Measurements from ENCODE around the gene SLC25A21.

The SLC25A21 gene

DNA sequence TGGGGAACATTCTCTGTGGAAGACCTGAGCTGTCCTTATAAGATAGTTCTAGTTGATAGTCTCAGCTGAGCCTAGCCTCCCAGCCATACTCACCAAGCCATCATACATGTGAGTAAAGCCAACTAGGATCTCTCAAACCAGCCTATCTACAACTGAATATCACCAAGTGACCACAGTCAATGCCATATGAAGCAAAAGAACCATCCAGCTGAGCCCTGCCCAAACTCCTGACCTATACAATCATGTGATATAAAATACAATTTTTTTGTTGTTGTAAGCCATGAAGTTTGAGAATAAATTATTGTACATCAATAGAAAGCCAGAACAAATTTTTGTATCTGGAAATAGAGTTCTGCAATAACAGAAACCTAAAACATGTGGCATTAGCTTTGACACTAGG lies 118.3 kb downstream of the SLC25A21 start:
- Histone ChIP-seq H3K27me3 (ENCODE audit: control insufficient read depth, insufficient read depth, low read length) (no peaks in the 10 kb centered on the region), H3K9ac (ENCODE audit: low read depth, low read length) (no peak overlapping the region), H3K4me1 (ENCODE audit: control insufficient read depth, insufficient read depth, low read length) (peaks cover 19% of the 10 kb centered on the region), H3K9me3 (replicated peaks; ENCODE audit: low read length) (no peaks in the 10 kb centered on the region), H3K4me3 (ENCODE audit: low read length) (no peak overlapping the region), H3K36me3 (ENCODE audit: insufficient read depth, low read length) (no peaks in the 10 kb centered on the region), H3K4me2 (ENCODE audit: low read length) (no peak overlapping the region)

DNA sequence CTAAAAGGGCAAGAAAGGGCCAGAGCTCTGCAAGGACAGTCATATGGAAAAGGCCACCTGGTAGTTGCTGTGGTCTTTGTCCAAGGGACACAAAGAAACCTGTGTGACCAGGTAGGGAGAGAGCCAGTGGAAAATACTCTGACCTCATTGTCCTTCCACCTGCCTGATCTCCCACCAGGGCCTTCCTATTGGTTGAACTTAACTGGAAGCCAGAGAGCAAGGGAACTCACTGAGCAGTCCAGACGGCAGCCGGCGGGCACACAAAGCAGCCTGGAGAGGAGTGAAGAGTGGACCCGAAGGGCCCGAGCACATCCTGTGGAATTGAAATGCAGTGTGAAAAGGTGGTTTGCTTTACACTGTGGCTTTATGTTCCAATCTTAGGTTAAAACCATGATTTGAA lies 120.7 kb downstream of the SLC25A21 start:
- Histone ChIP-seq H3K4me3 (ENCODE audit: low read length) (no peak overlapping the region), H3K4me1 (ENCODE audit: control insufficient read depth, insufficient read depth, low read length) (peaks cover 35% of the 10 kb centered on the region), H3K9ac (ENCODE audit: low read depth, low read length) (no peak overlapping the region), H3K4me2 (ENCODE audit: low read length) (no peak overlapping the region), H3K27me3 (ENCODE audit: control insufficient read depth, insufficient read depth, low read length) (no peaks in the 10 kb centered on the region), H3K9me3 (replicated peaks; ENCODE audit: low read length) (no peaks in the 10 kb centered on the region), H3K36me3 (ENCODE audit: insufficient read depth, low read length) (no peaks in the 10 kb centered on the region)

DNA sequence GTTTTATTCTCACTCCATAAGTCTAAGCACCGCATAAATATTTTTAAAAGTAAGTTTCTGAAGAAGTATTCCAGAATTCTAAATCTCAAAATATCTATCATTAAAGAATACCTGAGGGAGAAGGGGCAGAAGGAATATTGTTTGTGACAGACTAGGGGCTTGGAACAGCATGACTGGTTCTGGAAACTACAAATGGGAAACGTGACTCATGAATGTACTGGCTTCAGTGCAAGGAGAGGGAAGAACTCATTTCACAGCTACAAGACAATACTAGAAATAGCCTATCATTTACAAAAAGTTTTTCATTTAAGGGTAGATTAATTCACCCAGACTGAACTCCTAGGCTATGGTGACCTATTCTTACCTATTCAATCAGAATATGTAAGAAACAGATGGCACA lies 121.3 kb downstream of the SLC25A21 start:
- H3K4me3 ChIP-seq (ENCODE audit: low read length), result no peak overlapping the region

DNA sequence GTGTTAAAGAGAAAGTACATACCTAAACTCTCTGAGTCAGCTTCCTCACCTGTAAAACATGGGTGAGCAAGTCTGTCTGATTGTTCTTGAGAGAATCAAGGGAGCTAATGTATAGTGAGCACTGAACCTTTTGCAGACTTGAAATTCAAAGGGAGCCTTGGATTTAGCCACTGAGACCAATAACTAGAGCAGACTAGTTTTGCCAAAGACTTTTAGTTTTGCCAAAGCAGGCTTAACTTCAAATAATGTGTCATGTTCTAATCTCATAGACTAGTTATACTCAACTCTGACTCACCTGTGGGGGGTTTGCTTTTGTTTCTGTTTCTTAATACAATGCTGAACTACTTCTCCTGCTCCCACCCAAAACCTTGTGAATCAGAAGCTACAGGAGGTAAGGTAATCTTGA lies 123.7 kb downstream of the SLC25A21 start:
- Histone ChIP-seq H3K4me1 (ENCODE audit: control insufficient read depth, insufficient read depth, low read length) (peaks cover 31% of the 10 kb centered on the region), H3K4me3 (ENCODE audit: low read length) (no peak overlapping the region), H3K4me2 (ENCODE audit: low read length) (peak overlapping the region; percentile 5), H3K27me3 (ENCODE audit: control insufficient read depth, insufficient read depth, low read length) (no peaks in the 10 kb centered on the region), H3K9ac (ENCODE audit: low read depth, low read length) (no peak overlapping the region), H3K36me3 (ENCODE audit: insufficient read depth, low read length) (no peaks in the 10 kb centered on the region), H3K9me3 (replicated peaks; ENCODE audit: low read length) (no peaks in the 10 kb centered on the region)

More for the DNA sequence above, 121.3 kb downstream of the SLC25A21 start:
- H3K4me2 ChIP-seq (ENCODE audit: low read length), result no peak overlapping the region
- no peak overlapping the region for H3K9ac ChIP-seq (ENCODE audit: low read depth, low read length)
- no peaks in the 10 kb centered on the region for H3K9me3 ChIP-seq (replicated peaks; ENCODE audit: low read length)
- peaks cover 31% of the 10 kb centered on the region for H3K4me1 ChIP-seq (ENCODE audit: control insufficient read depth, insufficient read depth, low read length)
- H3K27me3 ChIP-seq (ENCODE audit: control insufficient read depth, insufficient read depth, low read length), result no peaks in the 10 kb centered on the region
- H3K36me3 ChIP-seq (ENCODE audit: insufficient read depth, low read length), result no peaks in the 10 kb centered on the region

DNA sequence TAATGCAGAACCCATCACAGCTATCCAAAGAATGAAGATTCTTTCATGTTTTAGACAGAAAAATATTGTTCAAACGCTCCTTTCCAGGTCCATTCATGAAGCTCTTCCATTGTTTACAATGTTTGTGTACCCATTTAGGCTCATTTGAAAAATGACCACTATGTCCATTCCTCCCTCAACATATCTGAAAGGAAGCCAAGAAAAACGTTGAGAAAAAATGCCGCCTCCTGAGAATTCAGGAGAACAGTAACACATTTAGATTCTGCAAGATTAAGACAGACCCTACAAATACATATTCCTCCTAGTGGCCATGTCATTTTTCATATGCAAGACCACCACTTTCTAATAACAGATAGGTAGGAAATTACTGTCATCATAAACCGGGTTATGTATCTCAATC lies 124.4 kb downstream of the SLC25A21 start:
- Histone ChIP-seq H3K9me3 (replicated peaks; ENCODE audit: low read length) (no peaks in the 10 kb centered on the region), H3K9ac (ENCODE audit: low read depth, low read length) (no peak overlapping the region), H3K27me3 (ENCODE audit: control insufficient read depth, insufficient read depth, low read length) (no peaks in the 10 kb centered on the region), H3K4me2 (ENCODE audit: low read length) (peak overlapping the region; percentile 5), H3K4me3 (ENCODE audit: low read length) (no peak overlapping the region), H3K36me3 (ENCODE audit: insufficient read depth, low read length) (no peaks in the 10 kb centered on the region), H3K4me1 (ENCODE audit: control insufficient read depth, insufficient read depth, low read length) (peaks cover 31% of the 10 kb centered on the region)

DNA sequence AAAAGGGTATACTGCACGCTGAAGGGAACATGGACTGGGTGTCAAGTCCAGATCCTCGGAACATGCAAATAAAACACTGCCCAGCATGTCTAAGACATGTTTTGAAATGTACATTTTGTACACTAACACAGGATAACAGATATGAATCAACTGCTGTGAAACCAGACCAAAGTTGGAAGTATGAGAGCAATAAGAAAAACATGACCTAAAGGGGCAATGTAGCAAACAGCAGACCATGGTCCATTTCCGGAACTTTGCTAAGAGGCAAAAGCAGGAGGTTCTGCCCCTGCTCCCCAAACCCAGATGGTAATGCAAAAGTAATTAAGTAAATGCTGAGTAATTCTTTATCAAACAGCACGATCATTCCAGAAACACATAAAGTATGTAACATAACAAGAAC lies 125.2 kb downstream of the SLC25A21 start:
- no peaks in the 10 kb centered on the region for H3K9me3 ChIP-seq (replicated peaks; ENCODE audit: low read length)
- H3K27me3 ChIP-seq (ENCODE audit: control insufficient read depth, insufficient read depth, low read length), result no peaks in the 10 kb centered on the region
- H3K4me3 ChIP-seq (ENCODE audit: low read length), result no peak overlapping the region
- peaks cover 31% of the 10 kb centered on the region for H3K4me1 ChIP-seq (ENCODE audit: control insufficient read depth, insufficient read depth, low read length)
- H3K4me2 ChIP-seq (ENCODE audit: low read length), result no peak overlapping the region
- no peaks in the 10 kb centered on the region for H3K36me3 ChIP-seq (ENCODE audit: insufficient read depth, low read length)
- H3K9ac ChIP-seq (ENCODE audit: low read depth, low read length), result no peak overlapping the region

DNA sequence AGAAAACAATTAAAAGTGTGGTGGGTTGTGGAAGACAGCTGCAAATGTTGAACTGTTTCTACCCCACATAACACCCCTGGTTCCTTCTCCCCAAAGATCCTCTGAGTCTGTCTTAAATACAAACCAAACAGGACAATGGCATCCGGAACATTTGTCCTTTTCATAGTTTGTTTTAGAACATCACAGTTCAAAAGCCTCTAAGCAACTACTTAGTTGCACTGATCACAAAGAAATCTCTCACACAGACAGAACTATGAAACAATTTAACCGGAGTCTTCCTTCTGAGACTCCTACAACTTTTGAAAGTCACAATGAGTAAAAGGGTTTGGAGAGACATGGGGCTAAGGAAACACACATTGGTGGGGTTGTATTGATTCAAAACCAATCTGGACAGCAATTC lies 125.6 kb downstream of the SLC25A21 start:
- Histone ChIP-seq H3K4me1 (ENCODE audit: control insufficient read depth, insufficient read depth, low read length) (peaks cover 31% of the 10 kb centered on the region), H3K4me2 (ENCODE audit: low read length) (no peak overlapping the region), H3K36me3 (ENCODE audit: insufficient read depth, low read length) (no peaks in the 10 kb centered on the region), H3K9ac (ENCODE audit: low read depth, low read length) (no peak overlapping the region), H3K9me3 (replicated peaks; ENCODE audit: low read length) (no peaks in the 10 kb centered on the region), H3K27me3 (ENCODE audit: control insufficient read depth, insufficient read depth, low read length) (no peaks in the 10 kb centered on the region), H3K4me3 (ENCODE audit: low read length) (no peak overlapping the region)

DNA sequence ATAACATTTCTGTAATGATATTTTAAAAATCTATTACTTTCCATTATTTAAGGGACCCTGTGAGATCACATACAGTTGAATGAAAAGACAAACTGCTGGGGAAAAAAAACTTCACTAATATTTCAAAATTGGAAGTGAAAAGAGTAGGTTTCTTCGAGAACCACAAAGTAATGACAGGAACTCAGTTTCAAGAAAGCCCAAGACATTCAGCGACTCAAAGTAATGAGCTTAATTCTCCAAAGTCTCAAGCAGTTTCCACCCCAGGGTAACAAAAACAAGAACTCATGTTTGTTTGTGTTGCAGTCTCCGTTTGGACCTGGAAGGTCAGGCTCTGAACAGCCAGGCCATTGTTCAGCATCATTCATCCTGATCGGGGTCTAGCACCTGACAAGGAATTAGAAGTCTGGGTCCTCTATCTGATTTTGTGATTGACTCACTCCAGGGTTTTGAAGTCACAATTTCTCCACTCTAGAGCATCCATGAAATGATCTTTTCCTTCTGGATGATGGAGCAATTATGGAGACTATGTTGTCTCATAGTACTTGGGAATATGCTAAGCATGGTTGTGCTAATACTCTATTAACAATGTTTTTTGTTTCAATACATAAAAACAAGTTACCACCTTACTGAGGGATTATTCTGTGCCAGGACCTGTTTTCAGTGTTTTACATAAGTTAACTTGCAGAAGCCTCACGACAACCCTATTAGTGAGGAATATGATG lies 126.9 kb downstream of the SLC25A21 start:
- Histone ChIP-seq H3K9me3 (replicated peaks; ENCODE audit: low read length) (no peaks in the 10 kb centered on the region), H3K4me3 (ENCODE audit: low read length) (no peak overlapping the region), H3K9ac (ENCODE audit: low read depth, low read length) (no peak overlapping the region), H3K4me2 (ENCODE audit: low read length) (no peak overlapping the region), H3K27me3 (ENCODE audit: control insufficient read depth, insufficient read depth, low read length) (no peaks in the 10 kb centered on the region), H3K36me3 (ENCODE audit: insufficient read depth, low read length) (no peaks in the 10 kb centered on the region), H3K4me1 (ENCODE audit: control insufficient read depth, insufficient read depth, low read length) (peaks cover 25% of the 10 kb centered on the region)

DNA sequence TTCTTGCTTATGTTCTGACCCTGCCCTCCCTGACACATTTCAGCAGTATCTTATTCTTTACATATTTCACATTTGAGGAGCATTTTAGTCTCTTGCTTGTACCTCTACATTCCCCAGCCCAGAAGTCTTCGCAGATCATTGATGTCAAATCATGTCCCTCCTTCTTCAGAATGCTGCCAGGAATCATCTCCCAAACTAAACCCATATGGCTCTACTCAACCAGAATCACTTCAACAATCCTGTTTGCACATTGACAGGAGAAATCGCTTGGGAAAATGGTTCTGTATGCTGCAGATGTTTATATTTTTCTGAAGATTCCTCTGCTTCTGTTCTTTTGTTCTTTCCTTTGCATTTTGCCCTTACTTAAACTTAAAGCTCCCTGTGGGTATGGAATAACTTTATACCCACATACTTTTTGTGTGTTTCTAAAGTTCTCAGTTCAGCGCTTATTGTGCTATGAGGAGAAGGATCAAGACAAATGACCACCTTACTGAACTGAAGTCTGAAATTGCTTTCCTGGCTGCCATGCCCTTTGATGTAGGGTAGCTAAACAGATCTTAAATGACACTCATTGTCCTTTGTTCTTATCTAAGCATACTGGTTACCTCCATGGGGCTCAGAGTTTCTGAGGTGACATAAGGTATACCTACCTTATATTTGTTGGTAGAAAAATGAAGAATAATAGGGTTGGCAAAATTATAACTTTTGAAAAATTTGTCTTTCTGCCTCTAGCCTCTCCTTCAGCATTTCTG lies 134.6 kb downstream of the SLC25A21 start:
- no peak overlapping the region for H3K9ac ChIP-seq (ENCODE audit: low read depth, low read length)
- peaks cover 37% of the 10 kb centered on the region for H3K4me1 ChIP-seq (ENCODE audit: control insufficient read depth, insufficient read depth, low read length)
- H3K9me3 ChIP-seq (replicated peaks; ENCODE audit: low read length), result no peaks in the 10 kb centered on the region
- H3K4me3 ChIP-seq (ENCODE audit: low read length), result no peak overlapping the region
- H3K36me3 ChIP-seq (ENCODE audit: insufficient read depth, low read length), result no peaks in the 10 kb centered on the region
- no peak overlapping the region for H3K4me2 ChIP-seq (ENCODE audit: low read length)
- no peaks in the 10 kb centered on the region for H3K27me3 ChIP-seq (ENCODE audit: control insufficient read depth, insufficient read depth, low read length)

DNA sequence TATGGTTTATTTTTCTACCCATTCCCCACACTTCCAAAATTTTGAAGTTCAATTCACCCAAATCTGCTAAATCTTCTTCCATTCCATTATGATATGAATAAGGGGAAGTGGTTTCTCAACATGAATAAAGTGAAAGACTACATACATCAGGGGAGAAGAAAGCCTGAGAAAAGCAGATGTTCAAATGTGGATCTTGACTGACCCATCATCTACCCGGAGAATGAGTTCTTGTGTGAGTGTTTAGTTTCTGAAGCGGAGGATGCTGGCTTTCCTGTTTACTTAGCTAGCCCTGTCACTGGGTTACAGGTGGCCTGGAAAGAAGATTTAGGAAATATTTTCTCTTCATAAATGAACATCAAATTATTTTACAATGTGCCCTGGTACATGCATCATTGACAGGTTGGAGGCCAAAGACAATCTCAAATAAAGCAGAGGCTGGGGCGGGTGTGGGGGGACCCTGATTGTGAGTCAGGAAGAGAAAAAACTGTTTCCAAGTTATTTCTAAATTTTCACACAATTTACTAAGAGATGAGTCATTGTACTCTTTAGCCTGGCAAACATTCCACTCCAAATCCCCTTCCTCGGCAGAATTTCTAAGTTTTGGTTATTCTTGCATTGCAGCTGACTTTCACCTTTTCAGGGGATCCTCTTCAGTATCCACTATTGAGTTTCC lies 135.6 kb downstream of the SLC25A21 start:
- H3K27me3 ChIP-seq (ENCODE audit: control insufficient read depth, insufficient read depth, low read length), result no peaks in the 10 kb centered on the region
- H3K9me3 ChIP-seq (replicated peaks; ENCODE audit: low read length), result no peaks in the 10 kb centered on the region
- peak overlapping the region; percentile 19 for H3K4me2 ChIP-seq (ENCODE audit: low read length)
- no peak overlapping the region for H3K4me3 ChIP-seq (ENCODE audit: low read length)
- no peaks in the 10 kb centered on the region for H3K36me3 ChIP-seq (ENCODE audit: insufficient read depth, low read length)
- H3K4me1 ChIP-seq (ENCODE audit: control insufficient read depth, insufficient read depth, low read length), result peaks cover 37% of the 10 kb centered on the region
- no peak overlapping the region for H3K9ac ChIP-seq (ENCODE audit: low read depth, low read length)

DNA sequence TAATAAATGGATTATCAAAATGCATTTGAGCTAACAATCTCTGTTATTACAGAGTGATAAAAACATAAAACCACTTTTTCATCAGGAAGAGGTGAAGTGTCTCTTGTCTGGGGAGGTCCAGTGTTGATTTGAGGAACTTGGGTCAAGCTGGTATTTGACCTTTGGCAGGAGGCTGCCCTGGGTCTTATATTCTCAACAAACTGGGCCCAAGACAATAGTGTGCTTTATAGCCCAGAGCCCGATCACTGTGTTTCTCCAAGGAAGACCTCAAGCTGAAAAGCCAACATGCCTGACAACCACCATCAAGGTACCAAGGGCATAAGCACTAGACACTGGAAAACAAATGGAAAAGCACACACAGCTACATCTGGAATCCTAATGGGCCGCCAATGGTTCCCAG lies 137.0 kb downstream of the SLC25A21 start:
- Histone ChIP-seq H3K4me1 (ENCODE audit: control insufficient read depth, insufficient read depth, low read length) (peaks cover 37% of the 10 kb centered on the region), H3K36me3 (ENCODE audit: insufficient read depth, low read length) (no peaks in the 10 kb centered on the region), H3K9ac (ENCODE audit: low read depth, low read length) (peak overlapping the region; percentile 41), H3K4me3 (ENCODE audit: low read length) (no peak overlapping the region), H3K4me2 (ENCODE audit: low read length) (peak overlapping the region; percentile 47), H3K9me3 (replicated peaks; ENCODE audit: low read length) (no peaks in the 10 kb centered on the region), H3K27me3 (ENCODE audit: control insufficient read depth, insufficient read depth, low read length) (no peaks in the 10 kb centered on the region)
